HCT116 (cell line): ENCODE measurements around the gene RHPN2. TPM values are rescaled to one million over a fixed set of nuclear protein-coding genes. Genes with fewer than 3 reads are reported as not detected.

Experiments used
- ATAC-seq: fragments of 200-7000 bp; cut with Tn5 transposase; 2 replicates; pipeline ENCODE4 v1.9.1; 2020; ENCODE audit warnings: mild to moderate bottlenecking, moderate library complexity
- BruUV-seq: library from RNA; stranded (reverse); fragments of 400-500 nt; replicated peaks from 2 replicates; lab custom pipeline; 2021; lab: Mats Ljungman, UMichigan
- CTCF ChIA-PET: fragments of 300-600 bp; sonication (Branson Sonifier 250); formaldehyde crosslinking; loops from one replicate; lab custom pipeline; 2021; ENCODE audit warnings: antibody characterized with exemption; lab: Charles Lee
- POLR2A ChIA-PET: fragments of 300-600, 350-600 bp; sonication (Branson Sonifier 250); formaldehyde crosslinking; loops from one replicate; lab custom pipeline; 2021; ENCODE audit warnings: antibody characterized with exemption; lab: Charles Lee
- RAD21 ChIA-PET, 2 experiments: fragments of 300-600 bp; sonication (Branson Sonifier 250); formaldehyde crosslinking; loops; one replicate each; lab custom pipeline; 2023; ENCODE audit warnings: low total read pairs in 2 of 2; ENCODE audit not compliant: uncharacterized antibody in 2 of 2, unreplicated experiment in 2 of 2, low non-redundant PET in 1 of 2; lab: Charles Lee
- DNase-seq: peaks from one replicate; pipeline ENCODE4 v3.0.0-alpha.2; 2010; ENCODE audit warnings: low read depth, low spot score
- H2AFZ ChIP-seq: fragments of 200-600 bp; shearing (Covaris generic), sonication (generic); 2 replicates; pipeline ENCODE4 v1.6.1; 2017; ENCODE audit warnings: low read depth, mixed run types, mixed read lengths, antibody characterized with exemption, low read length; ENCODE audit not compliant: poor library complexity, severe bottlenecking
- H3K27ac ChIP-seq: 2 replicates; pipeline ENCODE4 v1.5.1; 2012; ENCODE audit warnings: low read depth, low read length
- H3K27me3 ChIP-seq: fragments of 200-600 bp; sonication (generic); 2 replicates; pipeline ENCODE4 v1.6.1; 2016; ENCODE audit warnings: mixed run types, low read length, mixed read lengths; ENCODE audit not compliant: insufficient read depth
- H3K36me3 ChIP-seq, 2 experiments: fragments of 200-500 bp in 1 of 2; fragments of 200-600 bp in 1 of 2; sonication (Bioruptor generic) in 1 of 2; sonication (generic) in 1 of 2; 2 replicates each; pipeline versions ENCODE4 v1.5.1 to v1.6.1; 2014 to 2016; ENCODE audit warnings: low read length in 2 of 2, inconsistent platforms in 1 of 2, mixed read lengths in 1 of 2, mixed run types in 1 of 2; ENCODE audit not compliant: insufficient read depth in 2 of 2, control insufficient read depth in 1 of 2
- H3K4me1 ChIP-seq, 2 experiments: fragments of 200-600 bp in 1 of 2; sonication (generic) in 1 of 2; 2 replicates each; pipeline versions ENCODE4 v1.5.1 to v1.6.1; 2012 to 2017; ENCODE audit warnings: low read length in 2 of 2, inconsistent platforms in 1 of 2, mild to moderate bottlenecking in 1 of 2, mixed read lengths in 1 of 2, mixed run types in 1 of 2, moderate library complexity in 1 of 2; ENCODE audit not compliant: insufficient read depth in 2 of 2, control insufficient read depth in 1 of 2
- H3K4me2 ChIP-seq: fragments of 200-600 bp; sonication (generic); 2 replicates; pipeline ENCODE4 v1.6.1; 2017; ENCODE audit warnings: mixed run types, low read length, mixed read lengths
- H3K4me3 ChIP-seq, 2 experiments: fragments of 200-600 bp in 1 of 2; sonication (generic) in 1 of 2; replicated peaks in 1 of 2; 2 replicates each; pipeline ENCODE4 v1.5.1; 2011 to 2016; ENCODE audit warnings: low read length in 2 of 2, control low read depth in 1 of 2, low read depth in 1 of 2, mild to moderate bottlenecking in 1 of 2, mixed read lengths in 1 of 2, mixed run types in 1 of 2
- H3K79me2 ChIP-seq: fragments of 200-600 bp; sonication (generic); 2 replicates; pipeline ENCODE4 v1.6.1; 2017; ENCODE audit warnings: mild to moderate bottlenecking, mixed run types, low read length, moderate library complexity, mixed read lengths; ENCODE audit not compliant: insufficient read depth
- H3K9ac ChIP-seq: fragments of 200-600 bp; sonication (generic); 2 replicates; pipeline ENCODE4 v1.6.1; 2016; ENCODE audit warnings: low read length, mixed read lengths
- H3K9me2 ChIP-seq: fragments of 200-600 bp; sonication (generic), shearing (Covaris generic); 2 replicates; pipeline ENCODE4 v1.6.1; 2017; ENCODE audit warnings: mixed run types, mild to moderate bottlenecking, moderate library complexity; ENCODE audit not compliant: insufficient read depth
- H3K9me3 ChIP-seq, 2 experiments: fragments of 200-500 bp in 1 of 2; fragments of 200-600 bp in 1 of 2; sonication (Bioruptor generic) in 1 of 2; sonication (generic) in 1 of 2; 2 replicates each; pipeline ENCODE4 v1.6.1; 2014 to 2017; ENCODE audit warnings: low read length in 2 of 2, mixed read lengths in 2 of 2, inconsistent platforms in 1 of 2, low read depth in 1 of 2, mild to moderate bottlenecking in 1 of 2, mixed run types in 1 of 2, moderate library complexity in 1 of 2; ENCODE audit not compliant: control insufficient read depth in 1 of 2, insufficient read depth in 1 of 2
- H4K20me1 ChIP-seq: fragments of 200-600 bp; sonication (generic), shearing (Covaris generic); 2 replicates; pipeline ENCODE4 v1.6.1; 2017; ENCODE audit warnings: mixed run types, mild to moderate bottlenecking, moderate library complexity; ENCODE audit not compliant: insufficient read depth
- ATF3 ChIP-seq: IDR thresholded peaks from 2 replicates; pipeline ENCODE4 v1.6.1; 2012
- CEBPB ChIP-seq: IDR thresholded peaks from 2 replicates; pipeline ENCODE4 v1.6.1; 2012; ENCODE audit warnings: low read depth
- ELF1 ChIP-seq: IDR thresholded peaks from 2 replicates; pipeline ENCODE4 v1.6.1; 2012; ENCODE audit warnings: low read depth, borderline replicate concordance
- EZH2 ChIP-seq: fragments of 200-600 bp; sonication (generic); IDR thresholded peaks from 2 replicates; pipeline ENCODE4 v1.6.1; 2017; ENCODE audit warnings: antibody characterized with exemption, mixed run types
- EZH2phosphoT487 ChIP-seq: fragments of 200-600 bp; IDR thresholded peaks from 2 replicates; pipeline ENCODE4 v1.6.1; 2018; ENCODE audit warnings: antibody characterized with exemption, borderline replicate concordance
- FOSL1 ChIP-seq: IDR thresholded peaks from 2 replicates; pipeline ENCODE4 v1.6.1; 2012; ENCODE audit warnings: low read depth
- MAX ChIP-seq: IDR thresholded peaks from 2 replicates; pipeline ENCODE4 v1.6.1; 2012
- POLR2A ChIP-seq: IDR thresholded peaks from 2 replicates; pipeline ENCODE4 v1.7.0; 2011; ENCODE audit warnings: borderline replicate concordance; ENCODE audit not compliant: insufficient read depth, insufficient read length; ENCODE audit errors: extremely low read depth
- POLR2AphosphoS5 ChIP-seq: IDR thresholded peaks from 2 replicates; pipeline ENCODE4 v1.6.1; 2011; ENCODE audit warnings: mild to moderate bottlenecking, low read depth, low read length, moderate library complexity
- RAD21 ChIP-seq: IDR thresholded peaks from 2 replicates; pipeline ENCODE4 v1.6.1; 2012; ENCODE audit warnings: low read depth, mild to moderate bottlenecking
- REST ChIP-seq: IDR thresholded peaks from 2 replicates; pipeline ENCODE4 v1.6.1; 2012; ENCODE audit warnings: low read depth
- SIN3A ChIP-seq: IDR thresholded peaks from 2 replicates; pipeline ENCODE4 v1.6.1; 2012; ENCODE audit warnings: low read depth
- SRF ChIP-seq: IDR thresholded peaks from 2 replicates; pipeline ENCODE4 v1.6.1; 2012; ENCODE audit warnings: low read depth
- TCF7L2 ChIP-seq: IDR thresholded peaks from 2 replicates; pipeline ENCODE4 v1.7.0; 2011; ENCODE audit warnings: borderline replicate concordance, inconsistent platforms; ENCODE audit not compliant: insufficient read depth, insufficient read length; ENCODE audit errors: extremely low read depth
- ZBTB33 ChIP-seq: IDR thresholded peaks from 2 replicates; pipeline ENCODE4 v1.6.1; 2011; ENCODE audit warnings: mild to moderate bottlenecking, low read length, moderate library complexity; ENCODE audit not compliant: insufficient replicate concordance; ENCODE audit errors: extremely low read depth
- ZFX ChIP-seq: fragments of 450-650 bp; IDR thresholded peaks from 2 replicates; pipeline ENCODE4 v1.6.1; 2017
- ZNF274 ChIP-seq: fragments of 200-500 bp; sonication (Bioruptor generic); IDR thresholded peaks from 2 replicates; pipeline ENCODE4 v1.6.1; 2014; ENCODE audit warnings: mild to moderate bottlenecking, low read depth, low read length, inconsistent platforms
- intact Hi-C: fragments of 100-400 bp; cut with micrococcal nuclease; formaldehyde crosslinking; loops from 2 replicates; pipeline ENCODE4 v1.10.0; 2022
- total RNA-seq: library from RNA; stranded (reverse); gene quantifications from one replicate; pipeline ENCODE4 v1.2.1, GENCODE V29; 2021; ENCODE audit not compliant: unreplicated experiment

Gene RHPN2
- total RNA-seq, 1 experiment from 2014 or later: 33.3 TPM

- Histone ChIP-seq H3K79me2 (peaks cover 91% of the 10 kb centered on the region), H3K36me3 (peaks cover 3% of the 10 kb centered on the region in 2 experiments; a peak in 2 of 4 replicates), H3K9ac (no peak overlapping the region), H3K4me2 (peak overlapping the region; percentile 62), H2AFZ (no peak overlapping the region), H3K27me3 (no peaks in the 10 kb centered on the region)
- ATAC-seq (no peak), DNase-seq (no peak)
- TF ChIP-seq ZBTB33 (no peak), ZFX (no peak), MAX (no peak), TCF7L2 (no peak), EZH2phosphoT487 (no peak), SIN3A (no peak), RAD21 (no peak), ZNF274 (no peak), ELF1 (no peak), ATF3 (no peak), POLR2AphosphoS5 (no peak), REST (no peak), POLR2A (no peak), CEBPB (no peak), SRF (no peak), FOSL1 (no peak), EZH2 (no peak)
- TF ChIP-seq, all 23 proteins: peak for 0
- POLR2A ChIA-PET: no interaction called here
- no peak overlapping the region for H3K4me3 ChIP-seq
- BruUV-seq: no TSS peak
- H4K20me1 ChIP-seq: no peaks in the 10 kb centered on the region; the same call in 1 of the 2 replicates
- H3K4me1 ChIP-seq: peaks cover 70 to 89% of the 10 kb centered on the region in 2 experiments
- intact Hi-C loops: no loop called here
- no peaks in the 10 kb centered on the region for H3K9me3 ChIP-seq
- no peaks in the 10 kb centered on the region for H3K9me2 ChIP-seq
- RAD21 ChIA-PET: no interaction called here
- H3K27ac ChIP-seq: no peak overlapping the region
- CTCF ChIA-PET: no interaction called here
These were observed 14.6 kb downstream of the RHPN2 start for GRCh38 chr19:33050110-33050509.
